Activated CD4-positive, alpha-beta T cell treated with anti-CD3 and anti-CD28 coated beads for 36 hours (primary cell): Measurements from ENCODE around the gene PIAS2. TPM values are rescaled to one million over a fixed set of nuclear protein-coding genes. Genes with fewer than 3 reads are reported as not detected.

Experiments used
- ATAC-seq: fragments of 200-7000 bp; cut with Tn5 transposase; one replicate; pipeline ENCODE4 v1.10.0; 2021; ENCODE audit warnings: mild to moderate bottlenecking, moderate library complexity
- CTCF ChIA-PET: fragments of 350-600 bp; sonication (Branson Sonifier 250); formaldehyde crosslinking; loops from one replicate; lab custom pipeline; 2021; ENCODE audit warnings: antibody characterized with exemption; lab: Charles Lee
- POLR2A ChIA-PET: fragments of 350-600 bp; sonication (Branson Sonifier 250); formaldehyde crosslinking; loops from one replicate; lab custom pipeline; 2021; ENCODE audit warnings: antibody characterized with exemption, inconsistent platforms; lab: Charles Lee
- DNase-seq: peaks from one replicate; pipeline ENCODE4 v3.0.0-alpha.2; 2020
- H3K27ac Mint-ChIP-seq: one replicate; pipeline ENCODE4 v1.8.0; 2021; ENCODE audit warnings: mixed read lengths
- H3K27me3 Mint-ChIP-seq: one replicate; pipeline ENCODE4 v1.8.0; 2021; ENCODE audit warnings: mixed read lengths
- H3K36me3 Mint-ChIP-seq: one replicate; pipeline ENCODE4 v1.8.0; 2021; ENCODE audit warnings: low read depth, mixed read lengths
- H3K4me1 Mint-ChIP-seq: one replicate; pipeline ENCODE4 v1.8.0; 2021; ENCODE audit warnings: mixed read lengths
- H3K4me3 Mint-ChIP-seq: one replicate; pipeline ENCODE4 v1.8.0; 2021; ENCODE audit warnings: mild to moderate bottlenecking, moderate library complexity, mixed read lengths
- H3K9me3 Mint-ChIP-seq: one replicate; pipeline ENCODE4 v1.8.0; 2021; ENCODE audit warnings: low read depth, mixed read lengths
- intact Hi-C, 2 experiments: fragments of 100-400 bp; cut with DNase I in 1 of 2; cut with micrococcal nuclease in 1 of 2; formaldehyde crosslinking; loops; one replicate each; pipeline versions ENCODE4 v1.14.2 to v1.15.1; 2022 to 2024; cut with DNase I, micrococcal nuclease
- total RNA-seq, 2 experiments: library from RNA; stranded (reverse); gene quantifications; one replicate each; pipeline ENCODE4 v1.2.3, GENCODE V29; 2021

PIAS2 gene
- total RNA-seq, 2 experiments from 2014 or later = 27.1 to 28.2 TPM

- CTCF ChIA-PET = no interaction called here
- DNase-seq (peak; percentile 37), ATAC-seq (peak; percentile 30)
- POLR2A ChIA-PET = no interaction called here
- Mint-ChIP-seq H3K9me3 (no peaks in the 10 kb centered on the region), H3K4me1 (peaks cover 6% of the 10 kb centered on the region), H3K4me3 (peak within 1 kb of the TSS; percentile 53), H3K36me3 (no peaks in the 10 kb centered on the region), H3K27ac (no peak within 1 kb of the TSS), H3K27me3 (peaks cover 54% of the 10 kb centered on the region)
- intact Hi-C loops = loop anchor here in 1 of 2 experiments (2.0 to 5.0 kb wide), 2 partner anchors 160 to 496 kb away; partner anchors contain the start of genes KATNAL2, PIAS2 and SKOR2
These were observed 160.6 kb downstream of the PIAS2 start, which contains the start of gene ST8SIA5 for GRCh38 chr18:46756559-46757201. Gene ST8SIA5, minus strand, starts transcription at chr18:46757053. Its CDS starts 545 bp downstream, at chr18:46756508.

- POLR2A ChIA-PET = no interaction called here
- DNase-seq = no peak
- H3K9me3 Mint-ChIP-seq = no peaks in the 10 kb centered on the region
- CTCF ChIA-PET = no interaction called here
- no peaks in the 10 kb centered on the region for H3K36me3 Mint-ChIP-seq
- no peak overlapping the region for H3K4me3 Mint-ChIP-seq
- no peak overlapping the region for H3K27ac Mint-ChIP-seq
- peaks cover 54% of the 10 kb centered on the region for H3K27me3 Mint-ChIP-seq
- ATAC-seq = no peak
- intact Hi-C loops = loop anchor here in 1 of 2 experiments (2.0 to 5.0 kb wide), 2 partner anchors 161 to 496 kb away; partner anchors contain the start of genes KATNAL2, PIAS2 and SKOR2
- peaks cover 6% of the 10 kb centered on the region for H3K4me1 Mint-ChIP-seq
These were observed 161.2 kb downstream of the PIAS2 start for GRCh38 chr18:46756025-46756558.

- Mint-ChIP-seq H3K27me3 (peaks cover 57% of the 10 kb centered on the region), H3K4me3 (no peak overlapping the region), H3K36me3 (no peaks in the 10 kb centered on the region), H3K27ac (no peak overlapping the region), H3K9me3 (no peaks in the 10 kb centered on the region), H3K4me1 (peaks cover 6% of the 10 kb centered on the region)
- ATAC-seq (peak; percentile 16), DNase-seq (no peak)
- ChIA-PET POLR2A (no interaction called here), CTCF (no interaction called here)
- intact Hi-C loops = loop anchor here in 1 of 2 experiments (2.0 to 5.0 kb wide), 2 partner anchors 161 to 497 kb away; partner anchors contain the start of genes KATNAL2, PIAS2 and SKOR2
These were observed 161.8 kb downstream of the PIAS2 start for GRCh38 chr18:46755315-46756024.

- H3K36me3 Mint-ChIP-seq = no peaks in the 10 kb centered on the region
- DNase-seq = no peak
- CTCF ChIA-PET = no interaction called here
- no peak overlapping the region for H3K4me3 Mint-ChIP-seq
- peaks cover 6% of the 10 kb centered on the region for H3K4me1 Mint-ChIP-seq
- no peak overlapping the region for H3K27ac Mint-ChIP-seq
- H3K27me3 Mint-ChIP-seq = peaks cover 56% of the 10 kb centered on the region
- intact Hi-C loops = loop anchor here in 1 of 2 experiments (5.0 kb wide), 2 partner anchors 498 to 1653 kb away; partner anchors contain the start of genes SKOR2 and ZBTB7C
- H3K9me3 Mint-ChIP-seq = no peaks in the 10 kb centered on the region
- ATAC-seq = no peak
- POLR2A ChIA-PET = no interaction called here
These were observed 162.5 kb downstream of the PIAS2 start for GRCh38 chr18:46754661-46755292.

GRCh38 chr18:46754188-46754587 lies 163.1 kb downstream of the PIAS2 start:
- intact Hi-C loops = loop anchor here in 1 of 2 experiments (5.0 kb wide), 1 partner anchor 1653 kb away; the partner anchor contains the start of gene ZBTB7C
- ATAC-seq = no peak
- peaks cover 6% of the 10 kb centered on the region for H3K4me1 Mint-ChIP-seq

More at GRCh38 chr18:46754188-46754587, 163.1 kb downstream of the PIAS2 start:
- no peak overlapping the region for H3K27ac Mint-ChIP-seq
- H3K4me3 Mint-ChIP-seq = no peak overlapping the region
- no peaks in the 10 kb centered on the region for H3K36me3 Mint-ChIP-seq
- DNase-seq = no peak
- no peaks in the 10 kb centered on the region for H3K9me3 Mint-ChIP-seq
- POLR2A ChIA-PET = no interaction called here
- CTCF ChIA-PET = no interaction called here
- H3K27me3 Mint-ChIP-seq = peaks cover 50% of the 10 kb centered on the region

Other genes starting within 250 kb of the PIAS2 start
- gene ST8SIA5, start 160.5 kb downstream of the PIAS2 start, total RNA-seq = not detected
- gene KATNAL2, start 95 bp upstream of the PIAS2 start, total RNA-seq = 1 to 10 TPM; 1.1 to 1.4 TPM
- not detected for gene ELOA2, start 118.1 kb upstream of the PIAS2 start, total RNA-seq
- gene HDHD2, start 233.0 kb upstream of the PIAS2 start, total RNA-seq = 10 to 100 TPM; 27.7 to 28.9 TPM